ENCODE measurements around the gene HJURP.

The HJURP gene

GRCh38 chr2:233793465-233794127, 60.7 kb downstream of the HJURP start:
- FAIRE-seq (no peak), DNase-seq (ENCODE audit: low spot score) (no peak)

DNA sequence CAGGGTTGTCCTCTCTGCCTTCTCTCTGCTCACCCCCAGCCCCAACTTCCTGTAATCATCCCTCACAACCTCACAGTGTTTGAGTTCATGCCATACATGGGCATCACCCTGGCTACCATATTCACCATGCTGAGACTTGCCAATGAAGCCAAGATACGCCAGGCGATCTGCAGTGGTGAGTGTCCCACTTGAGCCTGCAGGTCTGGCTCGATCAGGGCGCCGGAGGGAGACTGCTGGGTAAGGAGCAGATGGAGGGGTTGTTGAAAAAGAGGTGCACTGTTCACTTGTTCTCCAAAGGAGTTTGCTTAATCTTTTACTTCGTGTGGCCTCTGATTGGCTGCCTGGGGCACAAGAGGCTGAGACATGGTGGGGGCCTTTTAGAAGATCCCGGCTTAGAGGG, 61.6 kb downstream of the HJURP start:
- FAIRE-seq: no peak
- DNase-seq (ENCODE audit: low spot score): no peak

DNA sequence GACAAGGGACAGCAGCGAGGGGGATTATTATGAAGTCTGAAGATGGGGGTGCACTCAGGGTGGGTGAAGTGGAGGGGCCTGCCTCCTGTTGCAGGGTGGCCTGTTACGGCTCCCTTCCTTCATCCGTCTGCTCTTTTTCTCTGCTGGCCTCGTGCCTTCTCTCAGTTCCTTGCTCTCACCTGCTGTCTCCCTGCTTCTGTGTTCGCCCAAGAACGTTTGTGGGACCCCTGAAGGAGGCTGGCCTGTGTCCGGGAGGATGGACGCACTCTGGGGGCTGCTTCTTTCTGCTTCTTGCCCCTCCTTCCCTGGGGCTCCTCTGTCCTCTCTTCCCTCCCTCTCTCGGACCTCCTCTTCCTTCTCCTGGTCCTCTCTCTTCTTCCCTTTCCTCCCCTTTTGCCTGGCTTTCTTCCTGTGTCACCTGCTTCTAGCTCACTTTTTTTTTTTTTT, 62.4 kb downstream of the HJURP start:
- DNase-seq (ENCODE audit: low spot score) (no peak), FAIRE-seq (no peak)

GRCh38 chr2:233791151-233791882, 63.0 kb downstream of the HJURP start:
- FAIRE-seq: no peak
- no peak for DNase-seq (ENCODE audit: low spot score)

DNA sequence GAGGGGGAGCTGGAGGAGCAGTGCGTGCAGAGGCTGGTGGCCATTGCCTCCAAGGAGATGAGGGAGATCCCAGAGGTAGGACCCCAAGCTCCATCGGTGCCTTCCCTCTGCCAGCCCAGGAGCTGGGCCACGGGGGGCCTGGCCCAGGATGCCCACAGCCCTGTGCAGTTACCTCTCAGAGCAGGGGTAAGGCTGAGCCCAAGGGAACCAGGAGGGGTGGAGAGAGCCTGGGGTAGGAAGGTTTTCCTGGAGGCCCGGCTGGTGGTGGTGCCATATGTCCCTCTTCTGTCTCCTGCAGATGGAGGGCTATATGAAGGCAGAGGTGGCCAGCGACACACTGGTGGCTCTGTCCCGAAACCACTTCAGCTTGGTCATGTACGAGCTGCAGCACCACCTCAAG, 64.8 kb downstream of the HJURP start:
- DNase-seq (ENCODE audit: low spot score) (no peak), FAIRE-seq (no peak)

All from RCC 7860 (cell line).